K562 (cell line): Measurements from ENCODE around the gene DGAT2. TPM values are rescaled to one million over a fixed set of nuclear protein-coding genes. Genes with fewer than 3 reads are reported as not detected.

Experiments used
- ARID1B ChIP-seq: fragments of 450-650 bp; IDR thresholded peaks from 2 replicates; pipeline ENCODE4 v1.6.1; 2016; ENCODE audit warnings: antibody characterized with exemption, mild to moderate bottlenecking, inconsistent platforms
- ATF2 ChIP-seq: sonication (generic); formaldehyde crosslinking; IDR thresholded peaks from 2 replicates; pipeline ENCODE4 v1.8.1; 2022; ENCODE audit warnings: missing genetic modification reagents
- CHAMP1 ChIP-seq: fragments of 450-650 bp; IDR thresholded peaks from 2 replicates; pipeline ENCODE4 v1.6.1; 2016; ENCODE audit warnings: mild to moderate bottlenecking
- CUX1 ChIP-seq: fragments of 200-800 bp; sonication (Bioruptor generic); IDR thresholded peaks from 2 replicates; pipeline ENCODE4 v1.6.1; 2016; ENCODE audit warnings: missing genetic modification characterization, missing compliant biosample characterization
- GTF3C2 ChIP-seq: IDR thresholded peaks from 3 replicates; pipeline ENCODE4 v1.6.1; 2011; ENCODE audit warnings: borderline replicate concordance, mild to moderate bottlenecking, moderate library complexity; ENCODE audit not compliant: insufficient read length; ENCODE audit errors: extremely low read depth
- KLF10 ChIP-seq: fragments of 250-450 bp; sonication (Bioruptor Pico); IDR thresholded peaks from 2 replicates; pipeline ENCODE4 v1.6.1; 2021; ENCODE audit warnings: matching md5 sums
- MAFG ChIP-seq: fragments of 450-650 bp; conservative IDR thresholded peaks from 2 replicates; pipeline ENCODE4 v1.6.1; 2016; ENCODE audit warnings: missing genetic modification characterization, missing compliant biosample characterization
- MAX ChIP-seq: sonication (generic); formaldehyde crosslinking; IDR thresholded peaks from 2 replicates; pipeline ENCODE4 v1.9.0; 2022; ENCODE audit warnings: mild to moderate bottlenecking, missing genetic modification reagents
- MIER1 ChIP-seq: fragments of 450-650 bp; IDR thresholded peaks from 2 replicates; pipeline ENCODE4 v1.6.1; 2016; ENCODE audit warnings: antibody characterized with exemption, mild to moderate bottlenecking, low read depth
- NFE2L1 ChIP-seq: fragments of 450-650 bp; IDR thresholded peaks from 2 replicates; pipeline ENCODE4 v1.6.1; 2016; ENCODE audit warnings: missing genetic modification characterization, low read depth, mild to moderate bottlenecking, missing compliant biosample characterization, moderate library complexity, borderline replicate concordance
- SMARCB1 ChIP-seq: IDR thresholded peaks from 2 replicates; pipeline ENCODE4 v1.6.1; 2011; ENCODE audit warnings: improper control_type of control experiment, low read depth; ENCODE audit not compliant: insufficient read length
- SP2 ChIP-seq: IDR thresholded peaks from 2 replicates; pipeline ENCODE4 v1.6.1; 2011; ENCODE audit warnings: mild to moderate bottlenecking, low read depth, low read length, moderate library complexity; ENCODE audit not compliant: poor library complexity, severe bottlenecking; ENCODE audit errors: extremely low read depth
- ZNF696 ChIP-seq: fragments of 250-450 bp; sonication (Bioruptor Pico); conservative IDR thresholded peaks from 2 replicates; pipeline ENCODE4 v1.4.0; 2020; ENCODE audit warnings: mild to moderate bottlenecking, moderate library complexity
- polyA plus RNA-seq, 8 experiments: library from polyadenylated mRNA; depleted of rRNA in 4 of 8; stranded (reverse) in 5 of 8; unstranded in 3 of 8; fragments of >200 nt; fragmentation: Nextera tagmentation in 2 of 8; fragmentation: Illumina TruSeq in 1 of 8; extraction: Ambion mirVana in 2 of 8; extraction: Trizol in 1 of 8; gene quantifications; 2 replicates each; pipeline versions ENCODE4 v1.2.1 to v1.2.3, GENCODE V29; 2011 to 2014; ENCODE audit warnings: inconsistent platforms in 1 of 8, missing spikeins in 1 of 8
- total RNA-seq, 7 experiments: library from RNA; depleted of rRNA in 6 of 7; stranded (reverse); fragments of >200 nt in 6 of 7; fragmentation: Illumina TruSeq in 2 of 7; extraction: Trizol in 2 of 7; gene quantifications; 2 replicates each; pipeline versions ENCODE4 v1.2.1 to v1.2.3, GENCODE V29; 2011 to 2021; ENCODE audit warnings: low replicate concordance in 1 of 7

Gene DGAT2
- total and polyA plus RNA-seq, 9 of the 15 experiments (the other 6 are each of a cell fraction or from before 2014, with no cell fraction given) = 0.68 to 2.8 (median 1.8) TPM

GRCh38 chr11:75768112-75768908 lies at the start of gene DGAT2 (continued):
- TF ChIP-seq CUX1 (CRISPR knock-in tag) (no peak), ATF2 (CRISPR knock-in tag) (no peak), CHAMP1 (no peak), MAFG (tag) (no peak), GTF3C2 (no peak), NFE2L1 (tag) (no peak), ZNF696 (no peak), MAX (CRISPR knock-in tag) (peak; percentile 92), KLF10 (no peak), ARID1B (peak; percentile 56), SMARCB1 (no peak), SP2 (no peak), MIER1 (no peak)
